Measurements from ENCODE around the gene ACBD4.

GRCh38 chr17:45123930-45124796 lies 11.3 kb upstream of the ACBD4 start:
- TF ChIP-seq EZH2phosphoT487 (IDR thresholded peaks at IDR 0.05; ENCODE audit: low read depth) (no peak), CTCF (IDR thresholded peaks at IDR 0.05; ENCODE audit: low read depth, low read length) (no peak)

Measured in OCI-LY3 (cell line).